Measurements from ENCODE around the gene INSR. TPM values are rescaled to one million over a fixed set of nuclear protein-coding genes. Genes with fewer than 3 reads are reported as not detected.

INSR gene
- total and polyA plus RNA-seq, 2 experiments from 2014 or later = 19.2 to 52.1 TPM

GRCh38 chr19:7122701-7123100 is 171.5 kb downstream of the INSR start (continued):
- no peak for TF ChIP-seq POLR2AphosphoS5 (IDR thresholded peaks at IDR 0.05; ENCODE audit: low read depth)

GRCh38 chr19:7120499-7120898 is 173.7 kb downstream of the INSR start:
- H3K4me1 ChIP-seq (ENCODE audit: insufficient read depth) = no peaks in the 10 kb centered on the region
- no peak overlapping the region for H3K27ac Mint-ChIP-seq
- H3K9me2 ChIP-seq (ENCODE audit: insufficient read depth) = no peaks in the 10 kb centered on the region

DNA sequence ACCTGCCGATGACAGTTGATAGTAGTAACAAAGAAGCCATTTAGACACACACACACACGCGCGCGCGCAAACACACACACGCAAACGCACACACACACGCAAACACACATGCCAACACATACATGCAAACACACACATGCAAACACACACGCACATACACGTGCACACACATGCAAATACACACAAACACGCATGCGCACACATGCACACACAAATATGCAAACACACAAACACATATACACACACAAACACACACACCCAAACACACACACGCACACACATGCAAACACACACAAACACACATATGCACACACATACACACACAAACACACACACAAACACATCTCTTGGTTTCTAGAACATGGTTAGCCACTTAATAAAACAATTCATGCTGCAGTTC is 174.6 kb downstream of the INSR start:
- Mint-ChIP-seq H3K4me1 (no peaks in the 10 kb centered on the region), H3K27me3 (ENCODE audit: insufficient read depth, low read depth, poor library complexity) (peaks cover 6% of the 10 kb centered on the region), H3K27ac (no peak overlapping the region), H3K36me3 (ENCODE audit: low read depth) (peaks cover 58% of the 10 kb centered on the region), H3K9me3 (peaks cover 1% of the 10 kb centered on the region), H3K4me3 (no peak overlapping the region)
- H3K36me3 ChIP-seq (ENCODE audit: insufficient read depth) = 0 out of 2 replicates have a peak, but pooled peaks cover 8% of the 10 kb centered on the region
- H3F3A ChIP-seq (replicated peaks; ENCODE audit: low read depth) = no peaks in the 10 kb centered on the region
- no peaks in the 10 kb centered on the region for H3K79me2 ChIP-seq (replicated peaks; ENCODE audit: insufficient read depth)
- DNase-seq (ENCODE audit: low spot score) (no peak), ATAC-seq (no peak)
- H3K4me3 ChIP-seq = no peak overlapping the region
- no peak overlapping the region for H3K4me2 ChIP-seq
- H3K27ac ChIP-seq (ENCODE audit: low read depth) = no peak overlapping the region
- H4K20me1 ChIP-seq (replicated peaks; ENCODE audit: insufficient read depth) = no peaks in the 10 kb centered on the region
- H2AFZ ChIP-seq = no peak overlapping the region
- no peaks in the 10 kb centered on the region for H3K4me1 ChIP-seq (ENCODE audit: insufficient read depth)
- no peaks in the 10 kb centered on the region for H3K27me3 ChIP-seq (ENCODE audit: insufficient read depth)
- H3K9me2 ChIP-seq (ENCODE audit: insufficient read depth) = no peaks in the 10 kb centered on the region
- no peak for TF ChIP-seq POLR2AphosphoS5 (IDR thresholded peaks at IDR 0.05; ENCODE audit: low read depth)
- TF ChIP-seq, protein P1, sequence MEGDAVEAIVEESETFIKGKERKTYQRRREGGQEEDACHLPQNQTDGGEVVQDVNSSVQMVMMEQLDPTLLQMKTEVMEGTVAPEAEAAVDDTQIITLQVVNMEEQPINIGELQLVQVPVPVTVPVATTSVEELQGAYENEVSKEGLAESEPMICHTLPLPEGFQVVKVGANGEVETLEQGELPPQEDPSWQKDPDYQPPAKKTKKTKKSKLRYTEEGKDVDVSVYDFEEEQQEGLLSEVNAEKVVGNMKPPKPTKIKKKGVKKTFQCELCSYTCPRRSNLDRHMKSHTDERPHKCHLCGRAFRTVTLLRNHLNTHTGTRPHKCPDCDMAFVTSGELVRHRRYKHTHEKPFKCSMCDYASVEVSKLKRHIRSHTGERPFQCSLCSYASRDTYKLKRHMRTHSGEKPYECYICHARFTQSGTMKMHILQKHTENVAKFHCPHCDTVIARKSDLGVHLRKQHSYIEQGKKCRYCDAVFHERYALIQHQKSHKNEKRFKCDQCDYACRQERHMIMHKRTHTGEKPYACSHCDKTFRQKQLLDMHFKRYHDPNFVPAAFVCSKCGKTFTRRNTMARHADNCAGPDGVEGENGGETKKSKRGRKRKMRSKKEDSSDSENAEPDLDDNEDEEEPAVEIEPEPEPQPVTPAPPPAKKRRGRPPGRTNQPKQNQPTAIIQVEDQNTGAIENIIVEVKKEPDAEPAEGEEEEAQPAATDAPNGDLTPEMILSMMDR (conservative IDR thresholded peaks at IDR 0.05; ENCODE audit: low read depth in 2 of 2) = no peak
- TF ChIP-seq NANOG (IDR thresholded peaks at IDR 0.05; ENCODE audit: borderline replicate concordance) = no peak
- no peak for TF ChIP-seq EZH2phosphoT487 (IDR thresholded peaks at IDR 0.05; ENCODE audit: unreplicated experiment)
- no peak for TF ChIP-seq JUNB (IDR thresholded peaks at IDR 0.05; ENCODE audit: unreplicated experiment)
- TF ChIP-seq, protein P2, sequence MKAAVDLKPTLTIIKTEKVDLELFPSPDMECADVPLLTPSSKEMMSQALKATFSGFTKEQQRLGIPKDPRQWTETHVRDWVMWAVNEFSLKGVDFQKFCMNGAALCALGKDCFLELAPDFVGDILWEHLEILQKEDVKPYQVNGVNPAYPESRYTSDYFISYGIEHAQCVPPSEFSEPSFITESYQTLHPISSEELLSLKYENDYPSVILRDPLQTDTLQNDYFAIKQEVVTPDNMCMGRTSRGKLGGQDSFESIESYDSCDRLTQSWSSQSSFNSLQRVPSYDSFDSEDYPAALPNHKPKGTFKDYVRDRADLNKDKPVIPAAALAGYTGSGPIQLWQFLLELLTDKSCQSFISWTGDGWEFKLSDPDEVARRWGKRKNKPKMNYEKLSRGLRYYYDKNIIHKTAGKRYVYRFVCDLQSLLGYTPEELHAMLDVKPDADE (IDR thresholded peaks at IDR 0.05) = no peak

More at GRCh38 chr19:7120499-7120898, 173.7 kb downstream of the INSR start:
- no peaks in the 10 kb centered on the region for H3K79me2 ChIP-seq (replicated peaks; ENCODE audit: insufficient read depth)
- DNase-seq (ENCODE audit: low spot score) = no peak
- Mint-ChIP-seq H3K27me3 (ENCODE audit: insufficient read depth, low read depth, poor library complexity) (peaks cover 7% of the 10 kb centered on the region), H3K9me3 (peaks cover 10% of the 10 kb centered on the region), H3K36me3 (ENCODE audit: low read depth) (peaks cover 60% of the 10 kb centered on the region), H3K4me3 (no peak overlapping the region), H3K4me1 (no peaks in the 10 kb centered on the region)
- H3K27ac ChIP-seq (ENCODE audit: low read depth) = no peak overlapping the region
- H3K4me2 ChIP-seq = no peak overlapping the region
- H3K4me3 ChIP-seq = no peak overlapping the region
- no peaks in the 10 kb centered on the region for H4K20me1 ChIP-seq (replicated peaks; ENCODE audit: insufficient read depth)
- ATAC-seq = no peak
- H3K36me3 ChIP-seq (ENCODE audit: insufficient read depth) = 0 out of 2 replicates have a peak, but pooled peaks cover 4% of the 10 kb centered on the region
- no peaks in the 10 kb centered on the region for H3K27me3 ChIP-seq (ENCODE audit: insufficient read depth)
- TF ChIP-seq EZH2phosphoT487 (IDR thresholded peaks at IDR 0.05; ENCODE audit: unreplicated experiment) = no peak
- TF ChIP-seq ZNF331 (CRISPR knock-in tag; IDR thresholded peaks at IDR 0.05; ENCODE audit: low read depth) = no peak
- TF ChIP-seq ZNF114 (CRISPR knock-in tag; IDR thresholded peaks at IDR 0.05) = no peak
- TF ChIP-seq STAT1 (IDR thresholded peaks at IDR 0.05; ENCODE audit: unreplicated experiment) = no peak
- no peak for TF ChIP-seq EZH2 (IDR thresholded peaks at IDR 0.05; ENCODE audit: low read depth, unreplicated experiment)
- TF ChIP-seq, protein P3, sequence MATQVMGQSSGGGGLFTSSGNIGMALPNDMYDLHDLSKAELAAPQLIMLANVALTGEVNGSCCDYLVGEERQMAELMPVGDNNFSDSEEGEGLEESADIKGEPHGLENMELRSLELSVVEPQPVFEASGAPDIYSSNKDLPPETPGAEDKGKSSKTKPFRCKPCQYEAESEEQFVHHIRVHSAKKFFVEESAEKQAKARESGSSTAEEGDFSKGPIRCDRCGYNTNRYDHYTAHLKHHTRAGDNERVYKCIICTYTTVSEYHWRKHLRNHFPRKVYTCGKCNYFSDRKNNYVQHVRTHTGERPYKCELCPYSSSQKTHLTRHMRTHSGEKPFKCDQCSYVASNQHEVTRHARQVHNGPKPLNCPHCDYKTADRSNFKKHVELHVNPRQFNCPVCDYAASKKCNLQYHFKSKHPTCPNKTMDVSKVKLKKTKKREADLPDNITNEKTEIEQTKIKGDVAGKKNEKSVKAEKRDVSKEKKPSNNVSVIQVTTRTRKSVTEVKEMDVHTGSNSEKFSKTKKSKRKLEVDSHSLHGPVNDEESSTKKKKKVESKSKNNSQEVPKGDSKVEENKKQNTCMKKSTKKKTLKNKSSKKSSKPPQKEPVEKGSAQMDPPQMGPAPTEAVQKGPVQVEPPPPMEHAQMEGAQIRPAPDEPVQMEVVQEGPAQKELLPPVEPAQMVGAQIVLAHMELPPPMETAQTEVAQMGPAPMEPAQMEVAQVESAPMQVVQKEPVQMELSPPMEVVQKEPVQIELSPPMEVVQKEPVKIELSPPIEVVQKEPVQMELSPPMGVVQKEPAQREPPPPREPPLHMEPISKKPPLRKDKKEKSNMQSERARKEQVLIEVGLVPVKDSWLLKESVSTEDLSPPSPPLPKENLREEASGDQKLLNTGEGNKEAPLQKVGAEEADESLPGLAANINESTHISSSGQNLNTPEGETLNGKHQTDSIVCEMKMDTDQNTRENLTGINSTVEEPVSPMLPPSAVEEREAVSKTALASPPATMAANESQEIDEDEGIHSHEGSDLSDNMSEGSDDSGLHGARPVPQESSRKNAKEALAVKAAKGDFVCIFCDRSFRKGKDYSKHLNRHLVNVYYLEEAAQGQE (IDR thresholded peaks at IDR 0.05; ENCODE audit: unreplicated experiment) = no peak
- TF ChIP-seq, protein P2 (IDR thresholded peaks at IDR 0.05) = no peak
- TF ChIP-seq POLR2AphosphoS5 (IDR thresholded peaks at IDR 0.05; ENCODE audit: low read depth) = no peak
- H2AFZ ChIP-seq = no peak overlapping the region
- H3F3A ChIP-seq (replicated peaks; ENCODE audit: low read depth) = no peaks in the 10 kb centered on the region
